ENCODE data around the gene THADA.
A peak's percentile ranks its signal among the peaks of the same experiment; 100 is the strongest.

THADA gene

DNA sequence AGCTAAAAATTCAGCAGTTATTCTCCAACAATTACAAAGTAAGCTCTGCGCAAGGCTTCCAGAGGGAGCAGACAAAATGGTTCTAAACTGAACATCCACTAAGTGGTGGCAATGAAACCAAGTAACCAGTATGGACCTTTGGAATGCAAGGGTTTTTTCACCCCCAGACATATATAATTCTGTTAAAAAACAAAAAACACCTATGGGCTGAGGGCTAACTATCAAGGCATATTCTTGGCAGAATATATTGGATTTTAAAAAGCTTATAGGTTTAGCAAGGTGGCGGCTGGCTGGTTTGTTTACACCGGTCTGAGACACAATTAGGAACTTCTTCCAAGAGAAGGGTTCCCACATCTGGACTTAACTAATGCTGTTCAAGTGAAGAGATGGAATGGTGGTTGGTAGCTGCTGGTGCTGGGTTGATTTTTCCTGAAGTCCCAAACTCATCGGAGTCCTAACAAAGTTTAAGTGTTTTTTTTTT is 372.3 kb downstream of the THADA start:
- Histone ChIP-seq H3K9me3 (ENCODE audit: control insufficient read depth, low read length) (no peaks in the 10 kb centered on the region), H2AFZ (no peak overlapping the region), H3K4me1 (peaks cover 39% of the 10 kb centered on the region), H3K4me3 (ENCODE audit: low read depth, low read length) (peak overlapping the region; percentile 30), H3K27me3 (ENCODE audit: control insufficient read depth, insufficient read depth, low read length) (no peaks in the 10 kb centered on the region), H3K9ac (no peak overlapping the region), H3K79me2 (no peaks in the 10 kb centered on the region), H3K4me2 (ENCODE audit: low read length) (no peak overlapping the region), H3K27ac (peak overlapping the region; percentile 5), H3K36me3 (ENCODE audit: control insufficient read depth, insufficient read depth, low read length) (no peaks in the 10 kb centered on the region)
- no peak for TF ChIP-seq CTCF (IDR thresholded peaks at IDR 0.05)

DNA sequence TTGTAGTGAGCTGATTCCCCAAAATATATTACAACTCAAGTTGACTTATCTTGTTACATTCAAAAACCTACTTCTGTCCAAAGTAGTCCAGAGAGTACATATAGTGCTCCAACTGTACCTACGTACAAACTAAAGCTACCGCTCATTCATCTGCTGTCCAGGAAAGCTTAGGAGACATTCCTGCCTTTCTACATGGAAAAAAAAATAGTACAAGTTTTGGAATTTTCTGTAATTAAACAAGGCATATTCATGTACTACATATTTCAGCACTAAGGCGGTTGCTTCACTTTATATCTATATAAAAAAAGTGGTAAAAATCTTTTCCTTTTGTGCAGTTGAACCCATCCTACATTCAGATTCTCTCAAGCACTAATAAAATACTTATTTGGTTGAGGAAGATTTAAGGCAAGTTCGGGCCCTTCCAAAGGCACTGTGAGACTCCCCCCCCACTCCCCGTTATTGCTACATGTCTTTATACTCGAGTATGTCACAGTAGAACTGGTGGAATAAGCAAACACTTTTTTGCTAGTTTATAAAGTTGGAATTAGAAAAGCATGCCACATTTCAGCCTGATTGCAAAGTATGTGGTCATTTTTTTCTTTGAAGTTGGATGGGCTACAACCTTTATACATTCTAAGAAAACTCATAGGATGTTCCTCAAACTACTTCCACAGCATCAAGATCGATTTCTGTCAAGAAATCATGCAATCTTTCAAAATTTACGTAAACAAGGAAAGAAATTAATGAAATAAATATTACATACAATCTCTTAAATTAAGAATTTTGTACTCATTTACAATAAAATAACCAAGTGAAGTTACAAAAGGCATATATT is 373.1 kb downstream of the THADA start:
- H3K9me3 ChIP-seq (ENCODE audit: control insufficient read depth, low read length) = no peaks in the 10 kb centered on the region
- no peaks in the 10 kb centered on the region for H3K27me3 ChIP-seq (ENCODE audit: control insufficient read depth, insufficient read depth, low read length)
- H3K9ac ChIP-seq = no peak overlapping the region
- H2AFZ ChIP-seq = no peak overlapping the region
- TF ChIP-seq CTCF (IDR thresholded peaks at IDR 0.05) = no peak
- H3K36me3 ChIP-seq (ENCODE audit: control insufficient read depth, insufficient read depth, low read length) = no peaks in the 10 kb centered on the region
- H3K4me2 ChIP-seq (ENCODE audit: low read length) = peak overlapping the region; percentile 98
- no peaks in the 10 kb centered on the region for H3K79me2 ChIP-seq
- H3K4me1 ChIP-seq = peaks cover 43% of the 10 kb centered on the region
- H3K27ac ChIP-seq = peak overlapping the region; percentile 94
- H3K4me3 ChIP-seq (ENCODE audit: low read depth, low read length) = peak overlapping the region; percentile 73

- H3K4me2 ChIP-seq (ENCODE audit: low read length) = peak overlapping the region; percentile 98
- TF ChIP-seq CTCF (IDR thresholded peaks at IDR 0.05) = no peak
- peak overlapping the region; percentile 73 for H2AFZ ChIP-seq
- H3K4me1 ChIP-seq = peaks cover 40% of the 10 kb centered on the region
- peak overlapping the region; percentile 73 for H3K4me3 ChIP-seq (ENCODE audit: low read depth, low read length)
- H3K9me3 ChIP-seq (ENCODE audit: control insufficient read depth, low read length) = no peaks in the 10 kb centered on the region
- peak overlapping the region; percentile 49 for H3K9ac ChIP-seq
- peak overlapping the region; percentile 94 for H3K27ac ChIP-seq
- no peaks in the 10 kb centered on the region for H3K27me3 ChIP-seq (ENCODE audit: control insufficient read depth, insufficient read depth, low read length)
- H3K36me3 ChIP-seq (ENCODE audit: control insufficient read depth, insufficient read depth, low read length) = no peaks in the 10 kb centered on the region
- H3K79me2 ChIP-seq = no peaks in the 10 kb centered on the region
These were observed 373.9 kb downstream of the THADA start for GRCh38 chr2:43221763-43222474.

GRCh38 chr2:43221124-43221762 is 374.6 kb downstream of the THADA start:
- Histone ChIP-seq H3K9me3 (ENCODE audit: control insufficient read depth, low read length) (no peaks in the 10 kb centered on the region), H3K79me2 (no peaks in the 10 kb centered on the region), H2AFZ (peak overlapping the region; percentile 25), H3K27ac (peak overlapping the region; percentile 94), H3K4me2 (ENCODE audit: low read length) (peak overlapping the region; percentile 98), H3K9ac (peak overlapping the region; percentile 49), H3K4me3 (ENCODE audit: low read depth, low read length) (peak overlapping the region; percentile 73), H3K36me3 (ENCODE audit: control insufficient read depth, insufficient read depth, low read length) (no peaks in the 10 kb centered on the region), H3K4me1 (peaks cover 40% of the 10 kb centered on the region), H3K27me3 (ENCODE audit: control insufficient read depth, insufficient read depth, low read length) (no peaks in the 10 kb centered on the region)
- no peak for TF ChIP-seq CTCF (IDR thresholded peaks at IDR 0.05)

Measured in parathyroid adenoma (tissue), 2 donors.